Measurements from ENCODE around the gene LTBP4. TPM values are rescaled to one million over a fixed set of nuclear protein-coding genes. Genes with fewer than 3 reads are reported as not detected.

The LTBP4 gene
- total RNA-seq, 2 experiments from 2014 or later, result 42.8 to 75.9 TPM

DNA sequence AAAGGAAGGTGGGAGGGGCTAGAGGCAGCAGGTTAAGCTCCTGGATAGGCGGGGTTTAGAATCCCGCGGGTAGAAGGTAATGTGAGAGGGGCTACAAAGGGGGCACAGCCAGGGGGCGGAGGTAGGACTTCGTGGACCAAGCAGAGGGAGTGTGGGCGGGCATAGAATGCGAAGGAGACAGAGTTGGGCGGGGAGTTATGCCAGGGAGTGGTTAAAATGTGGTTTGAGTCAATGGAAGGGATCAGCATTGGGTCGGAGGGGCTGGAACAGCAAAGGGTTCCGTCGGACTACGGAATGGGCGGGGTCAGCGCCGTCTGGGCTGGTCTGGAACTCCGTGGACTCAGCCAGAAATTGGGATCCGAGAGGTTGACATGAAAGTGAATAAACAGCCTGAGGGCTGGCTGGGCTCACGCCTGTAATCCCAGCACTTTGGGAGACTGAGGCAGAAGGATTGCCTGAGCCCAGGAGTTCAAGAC, 3.0 kb downstream of the LTBP4 start:
- H3K27me3 Mint-ChIP-seq, result peaks cover 24% of the 10 kb centered on the region
- no peak for ATAC-seq

DNA sequence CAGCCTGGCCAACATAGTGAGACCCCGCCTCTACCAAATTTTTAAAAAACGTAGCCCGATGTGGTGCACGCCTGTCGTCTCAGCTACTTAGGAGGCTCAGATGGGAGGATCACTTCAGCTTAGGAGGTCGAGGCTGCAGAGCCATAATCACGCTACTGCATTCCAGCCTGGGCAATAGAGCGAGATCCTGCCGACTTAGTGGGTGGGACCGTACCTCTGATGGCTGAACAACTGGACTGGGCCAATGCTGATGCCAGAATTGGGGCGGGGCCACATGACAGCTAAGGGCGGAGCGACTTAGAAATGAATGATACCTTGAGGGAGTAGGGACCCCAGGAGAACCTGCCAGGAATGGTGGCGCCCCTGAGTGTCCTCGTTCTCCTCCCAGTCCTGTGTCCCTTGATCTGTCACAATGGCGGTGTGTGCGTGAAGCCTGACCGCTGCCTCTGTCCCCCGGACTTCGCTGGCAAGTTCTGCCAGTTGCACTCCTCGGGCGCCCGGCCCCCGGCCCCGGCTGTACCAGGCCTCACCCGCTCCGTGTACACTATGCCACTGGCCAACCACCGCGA, 3.6 kb downstream of the LTBP4 start:
- Mint-ChIP-seq H3K36me3 (no peaks in the 10 kb centered on the region), H3K27me3 (peaks cover 19% of the 10 kb centered on the region), H3K27ac (peak overlapping the region; percentile 82), H3K4me1 (peaks cover 58% of the 10 kb centered on the region), H3K9me3 (ENCODE audit: low read depth) (no peaks in the 10 kb centered on the region), H3K4me3 (peak overlapping the region; percentile 85)
- CTCF ChIA-PET, result interaction anchor here (0.9 to 9.3 kb wide), 16 partner anchors 10 to 659 kb away, joined by 3 to 88 read pairs (median 6); partner anchors contain the start of genes BLVRB and HNRNPUL1
- ATAC-seq (no peak), DNase-seq (peak; percentile 60)

More for the DNA sequence above, 3.0 kb downstream of the LTBP4 start:
- peak overlapping the region; percentile 73 for H3K4me3 Mint-ChIP-seq
- no peak for DNase-seq
- H3K27ac Mint-ChIP-seq, result peak overlapping the region; percentile 82
- H3K36me3 Mint-ChIP-seq, result no peaks in the 10 kb centered on the region
- no peaks in the 10 kb centered on the region for H3K9me3 Mint-ChIP-seq (ENCODE audit: low read depth)
- CTCF ChIA-PET, result interaction anchor here (0.8 to 9.3 kb wide), 18 partner anchors 9 to 660 kb away, joined by 3 to 88 read pairs (median 5); partner anchors contain the start of genes BLVRB and HNRNPUL1
- peaks cover 60% of the 10 kb centered on the region for H3K4me1 Mint-ChIP-seq

DNA sequence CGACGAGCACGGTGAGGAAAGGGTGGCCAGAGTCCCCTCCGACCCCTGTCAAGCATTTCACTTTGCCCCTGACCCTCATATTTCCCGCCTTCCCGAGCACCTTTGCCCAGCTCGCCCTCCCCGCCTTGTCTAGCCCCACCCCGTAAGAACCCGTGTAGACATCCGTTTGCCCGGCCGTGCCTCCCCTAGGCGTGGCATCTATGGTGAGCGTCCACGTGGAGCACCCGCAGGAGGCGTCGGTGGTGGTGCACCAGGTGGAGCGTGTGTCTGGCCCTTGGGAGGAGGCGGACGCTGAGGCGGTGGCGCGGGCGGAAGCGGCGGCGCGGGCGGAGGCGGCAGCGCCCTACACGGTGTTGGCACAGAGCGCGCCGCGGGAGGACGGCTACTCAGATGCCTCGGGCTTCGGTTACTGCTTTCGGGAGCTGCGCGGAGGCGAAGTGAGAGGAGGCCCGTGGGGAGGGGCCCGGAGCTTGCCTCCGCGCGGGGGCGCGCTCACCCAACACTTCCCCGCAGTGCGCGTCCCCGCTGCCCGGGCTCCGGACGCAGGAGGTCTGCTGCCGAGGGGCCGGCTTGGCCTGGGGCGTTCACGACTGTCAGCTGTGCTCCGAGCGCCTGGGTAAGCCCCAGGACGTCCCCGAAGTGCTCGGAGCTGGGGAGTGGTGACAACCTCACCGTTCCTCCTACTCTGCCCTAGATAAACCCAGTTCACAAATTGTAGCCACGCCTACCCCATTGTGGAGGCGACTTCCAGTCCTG, 4.2 kb downstream of the LTBP4 start:
- no peaks in the 10 kb centered on the region for H3K36me3 Mint-ChIP-seq
- H3K4me3 Mint-ChIP-seq, result peak overlapping the region; percentile 85
- ATAC-seq (peak; percentile 56), DNase-seq (peak; percentile 92)
- peaks cover 16% of the 10 kb centered on the region for H3K27me3 Mint-ChIP-seq
- no peaks in the 10 kb centered on the region for H3K9me3 Mint-ChIP-seq (ENCODE audit: low read depth)
- H3K4me1 Mint-ChIP-seq, result peaks cover 62% of the 10 kb centered on the region
- peak overlapping the region; percentile 95 for H3K27ac Mint-ChIP-seq
- CTCF ChIA-PET, result interaction anchor here (0.9 to 9.3 kb wide), 11 partner anchors 9 to 319 kb away, joined by 3 to 88 read pairs (median 6); partner anchors contain the start of gene BLVRB

DNA sequence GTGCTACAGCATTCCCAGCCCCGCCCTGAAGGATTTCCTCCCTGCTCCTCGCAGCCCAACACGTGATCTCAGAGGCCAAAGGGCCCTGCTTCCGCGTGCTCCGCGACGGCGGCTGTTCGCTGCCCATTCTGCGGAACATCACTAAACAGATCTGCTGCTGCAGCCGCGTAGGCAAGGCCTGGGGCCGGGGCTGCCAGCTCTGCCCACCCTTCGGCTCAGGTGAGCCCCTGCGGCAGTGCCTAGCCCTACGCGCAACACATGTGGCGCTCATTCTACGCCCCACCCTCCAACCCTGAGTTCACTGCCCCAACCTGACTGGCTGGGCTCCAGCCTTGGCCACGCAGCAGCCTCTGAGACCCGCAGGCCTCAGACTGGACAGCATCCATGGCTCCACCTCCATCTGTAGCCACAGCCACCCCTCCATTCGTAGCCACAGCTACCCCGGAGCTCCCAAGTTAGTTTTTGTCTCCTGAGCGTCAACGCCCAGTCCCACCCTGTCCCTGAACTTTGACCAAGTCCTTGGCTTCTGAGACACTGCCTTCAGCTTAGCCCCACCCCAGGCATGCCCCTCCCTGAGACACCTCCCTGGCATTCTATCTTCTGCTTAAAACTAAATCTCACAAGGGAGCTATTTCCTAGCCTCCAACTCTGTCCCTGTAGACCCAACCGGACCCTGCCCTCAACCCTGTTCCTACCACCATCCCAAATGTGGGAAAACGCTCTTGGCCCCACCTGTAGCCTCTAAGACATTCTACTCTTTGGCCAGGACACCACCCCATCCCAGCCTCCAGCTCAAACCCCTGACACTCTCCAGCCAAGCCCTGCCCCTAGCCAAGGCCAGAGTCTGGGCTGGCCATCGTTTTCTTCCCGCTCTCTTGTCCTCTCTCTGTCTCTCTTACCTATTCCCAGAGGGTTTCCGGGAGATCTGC, 6.4 kb downstream of the LTBP4 start:
- Mint-ChIP-seq H3K9me3 (ENCODE audit: low read depth) (no peaks in the 10 kb centered on the region), H3K36me3 (no peaks in the 10 kb centered on the region), H3K27ac (peak overlapping the region; percentile 12), H3K4me1 (peaks cover 58% of the 10 kb centered on the region), H3K4me3 (no peak overlapping the region), H3K27me3 (peaks cover 4% of the 10 kb centered on the region)
- CTCF ChIA-PET, result interaction anchor here (0.8 to 8.8 kb wide), 3 partner anchors 9 to 142 kb away, joined by 3 to 88 read pairs (median 4); partner anchors contain the start of gene BLVRB
- ATAC-seq (no peak), DNase-seq (no peak)

DNA sequence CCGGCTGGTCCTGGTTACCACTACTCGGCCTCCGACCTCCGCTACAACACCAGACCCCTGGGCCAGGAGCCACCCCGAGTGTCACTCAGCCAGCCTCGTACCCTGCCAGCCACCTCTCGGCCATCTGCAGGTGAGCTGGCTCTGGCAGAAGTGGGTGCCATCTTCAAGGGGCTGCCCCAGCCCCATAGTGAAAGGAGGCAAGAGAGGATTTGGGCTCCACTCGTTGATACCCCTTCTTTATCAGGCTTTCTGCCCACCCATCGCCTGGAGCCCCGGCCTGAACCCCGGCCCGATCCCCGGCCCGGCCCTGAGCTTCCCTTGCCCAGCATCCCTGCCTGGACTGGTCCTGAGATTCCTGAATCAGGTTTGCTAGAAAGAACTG, 7.1 kb downstream of the LTBP4 start:
- Mint-ChIP-seq H3K27ac (no peak overlapping the region), H3K9me3 (ENCODE audit: low read depth) (no peaks in the 10 kb centered on the region), H3K36me3 (no peaks in the 10 kb centered on the region), H3K27me3 (no peaks in the 10 kb centered on the region), H3K4me3 (no peak overlapping the region), H3K4me1 (peaks cover 57% of the 10 kb centered on the region)
- DNase-seq (no peak), ATAC-seq (no peak)
- CTCF ChIA-PET, result interaction anchor here (0.8 to 8.8 kb wide), 3 partner anchors 10 to 142 kb away, joined by 3 to 88 read pairs (median 4); partner anchors contain the start of gene BLVRB

DNA sequence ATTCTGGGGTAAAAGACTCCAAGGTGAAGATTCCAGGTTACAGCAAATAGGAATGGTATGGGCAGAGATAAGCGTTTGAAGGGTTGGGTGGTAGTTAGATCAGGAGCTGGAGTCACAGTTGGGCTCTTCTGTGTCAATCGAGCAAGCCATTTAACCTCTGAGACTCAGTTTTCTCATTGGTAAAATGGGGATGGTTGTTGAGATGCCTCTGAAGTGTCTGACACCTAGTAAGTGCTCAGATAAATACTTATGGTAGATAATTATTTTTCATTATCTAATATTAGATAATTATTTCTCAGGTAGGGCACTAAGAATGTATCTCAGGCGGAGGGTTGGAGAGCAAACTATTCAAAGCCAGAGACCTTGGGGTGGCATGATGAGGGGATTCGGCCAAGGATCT, 7.8 kb downstream of the LTBP4 start:
- Mint-ChIP-seq H3K4me1 (peaks cover 54% of the 10 kb centered on the region), H3K9me3 (ENCODE audit: low read depth) (no peaks in the 10 kb centered on the region), H3K4me3 (peak overlapping the region; percentile 76), H3K27ac (peak overlapping the region; percentile 90), H3K27me3 (no peaks in the 10 kb centered on the region), H3K36me3 (no peaks in the 10 kb centered on the region)
- DNase-seq (no peak), ATAC-seq (no peak)
- CTCF ChIA-PET, result interaction anchor here (0.8 to 8.8 kb wide), 2 partner anchors 25 to 198 kb away, joined by 3 to 88 read pairs; no protein-coding TSS in a partner anchor

DNA sequence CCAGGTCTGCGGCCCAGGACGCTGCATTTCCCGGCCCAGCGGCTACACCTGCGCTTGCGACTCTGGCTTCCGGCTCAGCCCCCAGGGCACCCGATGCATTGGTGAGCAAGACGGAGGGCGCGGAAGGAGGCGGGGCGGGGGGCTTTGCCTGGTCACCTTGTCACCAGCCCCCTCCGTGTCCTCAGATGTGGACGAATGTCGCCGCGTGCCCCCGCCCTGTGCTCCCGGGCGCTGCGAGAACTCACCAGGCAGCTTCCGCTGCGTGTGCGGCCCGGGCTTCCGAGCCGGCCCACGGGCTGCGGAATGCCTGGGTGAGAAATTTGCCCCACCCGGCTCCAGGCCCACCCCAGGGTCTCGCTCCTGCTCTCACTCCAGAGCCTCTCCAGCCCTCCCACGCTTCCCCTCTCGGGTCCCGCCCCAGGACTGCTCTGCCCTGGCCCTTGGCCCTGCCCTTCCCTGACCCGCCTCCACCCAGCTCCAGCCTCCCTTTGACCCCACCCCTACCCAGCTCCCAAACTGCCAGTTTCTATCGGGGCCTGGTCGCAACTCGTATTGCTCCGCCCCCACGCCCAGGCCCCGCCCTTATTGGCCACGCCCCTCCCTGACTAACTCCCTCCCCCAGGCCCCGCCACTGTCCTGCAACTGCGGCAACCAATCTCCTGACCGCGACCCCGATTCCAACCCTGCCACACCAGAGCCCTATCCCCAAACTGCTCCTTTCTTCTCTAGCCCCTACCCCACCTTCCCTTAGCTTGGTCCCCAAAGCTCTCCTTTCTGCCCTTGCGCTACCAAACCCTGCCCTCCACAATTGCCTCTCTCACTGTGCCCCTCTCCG, 8.6 kb downstream of the LTBP4 start:
- Mint-ChIP-seq H3K9me3 (ENCODE audit: low read depth) (no peaks in the 10 kb centered on the region), H3K27ac (peak overlapping the region; percentile 90), H3K36me3 (peaks cover 1% of the 10 kb centered on the region), H3K4me3 (peak overlapping the region; percentile 76), H3K4me1 (peaks cover 49% of the 10 kb centered on the region), H3K27me3 (no peaks in the 10 kb centered on the region)
- CTCF ChIA-PET, result interaction anchor here (0.7 to 8.8 kb wide), 7 partner anchors 10 to 305 kb away, joined by 3 to 88 read pairs (median 3); no protein-coding TSS in a partner anchor
- peak; percentile 64 for ATAC-seq
- DNase-seq, result peak; percentile 94

DNA sequence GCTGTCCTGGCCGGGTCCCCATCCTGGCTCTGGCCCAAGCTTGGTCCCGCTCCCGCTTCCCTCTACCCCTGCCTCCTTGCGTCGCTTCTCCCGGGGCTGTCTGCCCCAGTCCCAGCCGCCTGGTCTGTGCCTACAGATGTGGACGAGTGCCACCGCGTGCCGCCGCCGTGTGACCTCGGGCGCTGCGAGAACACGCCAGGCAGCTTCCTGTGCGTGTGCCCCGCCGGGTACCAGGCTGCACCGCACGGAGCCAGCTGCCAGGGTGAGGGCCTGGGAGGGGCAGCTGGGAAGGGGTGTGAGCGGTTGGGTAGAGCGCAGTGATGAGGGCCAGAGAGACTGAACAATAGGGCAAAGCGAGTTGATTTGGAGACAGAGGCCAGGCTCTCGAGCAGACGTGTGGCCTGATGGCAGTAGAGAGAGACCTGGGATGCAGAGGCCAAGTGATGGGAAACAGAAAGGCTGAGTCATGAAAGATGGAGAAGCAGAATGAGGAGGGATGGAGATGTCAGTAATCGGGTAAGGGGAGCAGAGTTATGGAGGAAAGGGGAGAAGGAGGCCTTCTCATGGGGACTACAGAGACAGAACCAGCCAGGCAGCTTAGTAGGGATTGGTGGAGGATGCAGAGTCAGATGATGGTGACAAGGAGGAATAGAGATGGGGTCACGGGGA, 9.4 kb downstream of the LTBP4 start:
- ATAC-seq (no peak), DNase-seq (peak; percentile 65)
- Mint-ChIP-seq H3K4me3 (peak overlapping the region; percentile 76), H3K9me3 (ENCODE audit: low read depth) (no peaks in the 10 kb centered on the region), H3K27me3 (no peaks in the 10 kb centered on the region), H3K36me3 (peaks cover 4% of the 10 kb centered on the region), H3K27ac (peak overlapping the region; percentile 90), H3K4me1 (peaks cover 49% of the 10 kb centered on the region)
- CTCF ChIA-PET, result interaction anchor here (0.8 to 8.8 kb wide), 5 partner anchors 11 to 305 kb away, joined by 3 to 88 read pairs (median 4); no protein-coding TSS in a partner anchor

DNA sequence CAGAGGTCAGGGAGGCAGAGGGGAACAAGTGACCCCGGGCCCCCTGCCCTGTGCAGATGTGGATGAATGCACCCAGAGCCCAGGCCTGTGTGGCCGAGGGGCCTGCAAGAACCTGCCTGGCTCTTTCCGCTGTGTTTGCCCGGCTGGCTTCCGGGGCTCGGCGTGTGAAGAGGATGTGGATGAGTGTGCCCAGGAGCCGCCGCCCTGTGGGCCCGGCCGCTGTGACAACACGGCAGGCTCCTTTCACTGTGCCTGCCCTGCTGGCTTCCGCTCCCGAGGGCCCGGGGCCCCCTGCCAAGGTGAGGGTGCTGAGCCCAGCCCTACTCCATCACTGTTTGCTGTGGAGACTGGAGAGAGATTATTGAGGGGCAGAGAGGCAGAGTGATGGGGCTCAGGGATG, 9.9 kb downstream of the LTBP4 start:
- CTCF ChIA-PET, result no interaction called here
- ATAC-seq, result no peak
- H3K36me3 Mint-ChIP-seq, result peaks cover 7% of the 10 kb centered on the region
- H3K4me1 Mint-ChIP-seq, result peaks cover 48% of the 10 kb centered on the region
- H3K9me3 Mint-ChIP-seq (ENCODE audit: low read depth), result no peaks in the 10 kb centered on the region
- peak; percentile 48 for DNase-seq
- no peaks in the 10 kb centered on the region for H3K27me3 Mint-ChIP-seq
- H3K4me3 Mint-ChIP-seq, result peak overlapping the region; percentile 76
- peak overlapping the region; percentile 90 for H3K27ac Mint-ChIP-seq

DNA sequence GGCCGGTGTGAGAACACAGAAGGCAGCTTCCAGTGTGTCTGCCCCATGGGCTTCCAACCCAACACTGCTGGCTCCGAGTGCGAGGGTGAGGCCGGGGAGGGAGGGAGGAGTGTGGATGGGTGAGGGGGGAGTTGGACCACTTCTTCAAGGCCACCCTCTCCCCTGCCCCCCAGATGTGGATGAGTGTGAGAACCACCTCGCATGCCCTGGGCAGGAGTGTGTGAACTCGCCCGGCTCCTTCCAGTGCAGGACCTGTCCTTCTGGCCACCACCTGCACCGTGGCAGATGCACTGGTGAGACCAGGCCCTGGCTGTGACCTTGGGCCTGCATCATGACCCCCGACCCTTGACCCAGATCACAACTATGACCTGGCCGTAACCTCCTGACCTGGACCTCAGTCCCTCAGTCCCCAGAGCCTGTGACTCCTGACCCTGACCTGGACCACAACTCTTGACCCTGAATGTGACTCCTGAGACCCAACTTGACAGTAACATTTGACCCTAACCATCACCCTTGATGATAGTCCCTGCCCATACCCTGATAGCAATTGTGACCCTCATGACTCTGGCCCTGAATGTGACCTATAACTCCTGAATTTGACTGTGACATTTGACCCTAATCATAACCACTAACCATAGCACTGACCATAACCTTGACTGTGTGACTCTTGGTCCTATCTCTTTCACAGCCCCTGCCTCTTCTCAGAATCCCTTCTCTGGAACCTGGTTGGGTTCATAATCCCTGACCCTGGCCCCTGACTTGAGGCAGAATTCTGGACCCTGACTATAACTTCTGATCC, 10.9 kb downstream of the LTBP4 start:
- H3K4me3 Mint-ChIP-seq, result peak overlapping the region; percentile 4
- no peak for ATAC-seq
- H3K4me1 Mint-ChIP-seq, result peaks cover 44% of the 10 kb centered on the region
- no peaks in the 10 kb centered on the region for H3K9me3 Mint-ChIP-seq (ENCODE audit: low read depth)
- DNase-seq, result peak; percentile 44
- H3K36me3 Mint-ChIP-seq, result peaks cover 7% of the 10 kb centered on the region
- H3K27ac Mint-ChIP-seq, result peak overlapping the region; percentile 53
- H3K27me3 Mint-ChIP-seq, result no peaks in the 10 kb centered on the region
- CTCF ChIA-PET, result interaction anchor here (1.1 to 4.6 kb wide), 2 partner anchors 23 to 88 kb away, joined by 4 to 53 read pairs; no protein-coding TSS in a partner anchor

Measured in activated CD8-positive, alpha-beta memory T cell treated with anti-CD3 and anti-CD28 coated beads, Interleukin-2, amount 10 ng/mL, durations not matched to agents 7 days and 5 days (primary cell).